ENCODE data around the gene SLC25A23. TPM values are rescaled to one million over a fixed set of nuclear protein-coding genes. Genes with fewer than 3 reads are reported as not detected.

Gene SLC25A23
- total RNA-seq, 1 experiment from 2014 or later = 89.5 TPM

DNA sequence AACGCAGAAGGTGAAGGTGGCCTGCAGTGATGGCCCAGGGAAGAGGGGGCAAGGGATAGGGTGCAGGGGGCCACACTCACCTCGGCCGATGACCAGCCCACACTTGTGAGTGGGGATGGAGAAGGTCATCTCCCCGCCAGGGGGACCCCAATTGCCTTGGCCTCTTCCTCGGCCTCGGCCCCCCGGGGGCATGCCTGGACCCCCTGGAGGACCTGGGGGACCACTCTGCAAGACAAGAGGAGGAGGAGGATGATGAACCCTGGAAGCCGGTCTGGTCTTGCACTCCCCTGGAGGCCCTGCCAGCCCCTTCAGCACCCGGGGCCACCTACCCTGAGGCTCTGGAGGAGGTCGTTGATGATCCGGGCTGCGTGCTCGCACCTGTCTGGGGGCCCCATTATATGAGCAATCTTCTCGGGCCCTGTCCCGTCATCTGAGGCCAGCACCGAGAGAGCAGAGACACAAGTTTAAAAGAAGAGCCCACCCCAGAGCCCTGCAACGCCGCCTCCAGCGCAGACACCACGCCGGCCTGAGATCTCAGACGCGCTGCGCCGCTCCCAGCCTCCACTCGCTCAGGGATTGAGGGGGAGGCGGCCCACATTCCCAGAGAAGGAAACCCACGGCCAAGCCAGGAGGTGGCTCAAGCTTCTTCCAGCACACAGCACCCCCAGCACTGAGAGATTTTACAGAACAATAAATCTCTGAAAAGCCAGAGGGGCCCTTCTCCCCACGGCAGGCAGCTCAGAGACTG, 42.8 kb downstream of the SLC25A23 start:
- H3K4me2 ChIP-seq (ENCODE audit: low read length) = no peak overlapping the region
- H3K27me3 ChIP-seq (ENCODE audit: insufficient read depth, low read length) = no peaks in the 10 kb centered on the region
- no peak for DNase-seq (ENCODE audit: low read depth, low spot score)
- no peaks in the 10 kb centered on the region for H3K4me1 ChIP-seq (ENCODE audit: control insufficient read depth in 1 of 2, insufficient read depth in 2 of 2, low read length in 2 of 2)
- RAD21 ChIA-PET (ENCODE audit: low non-redundant PET in 1 of 2, low total read pairs in 2 of 2, uncharacterized antibody in 2 of 2, unreplicated experiment in 2 of 2) = no interaction called here
- POLR2A ChIA-PET = no interaction called here
- intact Hi-C loops (cut with micrococcal nuclease) = no loop called here
- H3K9me2 ChIP-seq (ENCODE audit: insufficient read depth) = no peaks in the 10 kb centered on the region
- H4K20me1 ChIP-seq (ENCODE audit: insufficient read depth) = peaks cover 17% of the 10 kb centered on the region; the same call in 1 of the 2 replicates
- H3K9me3 ChIP-seq (ENCODE audit: control insufficient read depth in 1 of 2, insufficient read depth in 1 of 2, low read depth in 1 of 2, low read length in 2 of 2) = no peaks in the 10 kb centered on the region
- peaks cover 54% of the 10 kb centered on the region for H3K79me2 ChIP-seq (ENCODE audit: insufficient read depth, low read length)
- H3K27ac ChIP-seq (ENCODE audit: low read depth, low read length) = no peak overlapping the region
- no peak for ATAC-seq
- no peak overlapping the region for H2AFZ ChIP-seq (ENCODE audit: low read depth, low read length, poor library complexity, severe bottlenecking)
- H3K9ac ChIP-seq (ENCODE audit: low read length) = no peak overlapping the region
- H3K36me3 ChIP-seq (ENCODE audit: control insufficient read depth in 1 of 2, insufficient read depth in 2 of 2, low read length in 2 of 2) = peaks cover 67 to 69% of the 10 kb centered on the region in 2 experiments
- TF ChIP-seq, protein P1, sequence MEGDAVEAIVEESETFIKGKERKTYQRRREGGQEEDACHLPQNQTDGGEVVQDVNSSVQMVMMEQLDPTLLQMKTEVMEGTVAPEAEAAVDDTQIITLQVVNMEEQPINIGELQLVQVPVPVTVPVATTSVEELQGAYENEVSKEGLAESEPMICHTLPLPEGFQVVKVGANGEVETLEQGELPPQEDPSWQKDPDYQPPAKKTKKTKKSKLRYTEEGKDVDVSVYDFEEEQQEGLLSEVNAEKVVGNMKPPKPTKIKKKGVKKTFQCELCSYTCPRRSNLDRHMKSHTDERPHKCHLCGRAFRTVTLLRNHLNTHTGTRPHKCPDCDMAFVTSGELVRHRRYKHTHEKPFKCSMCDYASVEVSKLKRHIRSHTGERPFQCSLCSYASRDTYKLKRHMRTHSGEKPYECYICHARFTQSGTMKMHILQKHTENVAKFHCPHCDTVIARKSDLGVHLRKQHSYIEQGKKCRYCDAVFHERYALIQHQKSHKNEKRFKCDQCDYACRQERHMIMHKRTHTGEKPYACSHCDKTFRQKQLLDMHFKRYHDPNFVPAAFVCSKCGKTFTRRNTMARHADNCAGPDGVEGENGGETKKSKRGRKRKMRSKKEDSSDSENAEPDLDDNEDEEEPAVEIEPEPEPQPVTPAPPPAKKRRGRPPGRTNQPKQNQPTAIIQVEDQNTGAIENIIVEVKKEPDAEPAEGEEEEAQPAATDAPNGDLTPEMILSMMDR (IDR thresholded peaks at IDR 0.05 in 2 of 3, conservative IDR thresholded peaks at IDR 0.05 in 1 of 3; ENCODE audit: borderline replicate concordance in 1 of 3, insufficient read depth in 1 of 3, low read depth in 2 of 3, low read length in 2 of 3) = no peak
- TF ChIP-seq SP1 (IDR thresholded peaks at IDR 0.05; ENCODE audit: low read depth) (no peak), YY1 (IDR thresholded peaks at IDR 0.05; ENCODE audit: extremely low read depth, insufficient replicate concordance, low read depth, low read length) (no peak), CEBPB (IDR thresholded peaks at IDR 0.05; ENCODE audit: low read depth) (no peak), FOSL1 (IDR thresholded peaks at IDR 0.05; ENCODE audit: low read depth) (no peak), POLR2AphosphoS5 (IDR thresholded peaks at IDR 0.05; ENCODE audit: low read depth, low read length) (no peak), TCF7L2 (IDR thresholded peaks at IDR 0.05; ENCODE audit: borderline replicate concordance, extremely low read depth, insufficient read depth, insufficient read length) (no peak), EZH2 (IDR thresholded peaks at IDR 0.05) (no peak), ZFX (IDR thresholded peaks at IDR 0.05) (no peak), CBX3 (IDR thresholded peaks at IDR 0.05; ENCODE audit: low read depth) (no peak), ELF1 (IDR thresholded peaks at IDR 0.05; ENCODE audit: borderline replicate concordance, low read depth) (no peak)
- TF ChIP-seq, protein P2, sequence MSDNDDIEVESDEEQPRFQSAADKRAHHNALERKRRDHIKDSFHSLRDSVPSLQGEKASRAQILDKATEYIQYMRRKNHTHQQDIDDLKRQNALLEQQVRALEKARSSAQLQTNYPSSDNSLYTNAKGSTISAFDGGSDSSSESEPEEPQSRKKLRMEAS (IDR thresholded peaks at IDR 0.05) = no peak
- TF ChIP-seq, protein P3, sequence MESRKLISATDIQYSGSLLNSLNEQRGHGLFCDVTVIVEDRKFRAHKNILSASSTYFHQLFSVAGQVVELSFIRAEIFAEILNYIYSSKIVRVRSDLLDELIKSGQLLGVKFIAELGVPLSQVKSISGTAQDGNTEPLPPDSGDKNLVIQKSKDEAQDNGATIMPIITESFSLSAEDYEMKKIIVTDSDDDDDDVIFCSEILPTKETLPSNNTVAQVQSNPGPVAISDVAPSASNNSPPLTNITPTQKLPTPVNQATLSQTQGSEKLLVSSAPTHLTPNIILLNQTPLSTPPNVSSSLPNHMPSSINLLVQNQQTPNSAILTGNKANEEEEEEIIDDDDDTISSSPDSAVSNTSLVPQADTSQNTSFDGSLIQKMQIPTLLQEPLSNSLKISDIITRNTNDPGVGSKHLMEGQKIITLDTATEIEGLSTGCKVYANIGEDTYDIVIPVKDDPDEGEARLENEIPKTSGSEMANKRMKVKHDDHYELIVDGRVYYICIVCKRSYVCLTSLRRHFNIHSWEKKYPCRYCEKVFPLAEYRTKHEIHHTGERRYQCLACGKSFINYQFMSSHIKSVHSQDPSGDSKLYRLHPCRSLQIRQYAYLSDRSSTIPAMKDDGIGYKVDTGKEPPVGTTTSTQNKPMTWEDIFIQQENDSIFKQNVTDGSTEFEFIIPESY (IDR thresholded peaks at IDR 0.05; ENCODE audit: extremely low read depth, insufficient replicate concordance, low read length) = no peak
- no TSS peak for BruUV-seq (replicated peaks)
- H3K4me3 ChIP-seq (replicated peaks in 1 of 2; ENCODE audit: low read depth in 1 of 2, low read length in 2 of 2) = no peak overlapping the region
- CTCF ChIA-PET = interaction anchor here (1.0 kb wide), 1 partner anchor 9 kb away, joined by 3 read pairs; no protein-coding TSS in a partner anchor

All from HCT116 (cell line).